Gastrocnemius medialis (tissue), 4 donors: ENCODE results near the gene PLCXD1. TPM values are rescaled to one million over a fixed set of nuclear protein-coding genes. Genes with fewer than 3 reads are reported as not detected.

Experiments used
- ATAC-seq, 2 donors: fragments of 150-250 bp; one replicate each; pipeline ENCODE4 v1.9.1; 2016
- DNase-seq, 2 donors: peaks; one replicate each; pipeline ENCODE4 v3.0.0-alpha.2; 2019
- H3K27ac ChIP-seq, 4 donors: fragments of 200-600 bp; sonication (generic); 1 replicate in 1 of 4; 2 replicates in 3 of 4; pipeline ENCODE4 v1.5.1; 2016 to 2018; ENCODE audit warnings: mild to moderate bottlenecking in 2 of 4, moderate library complexity in 1 of 4
- H3K27me3 ChIP-seq, 3 donors: fragments of 200-600 bp; sonication (generic) in 2 of 3; 1 replicate in 1 of 3; 2 replicates in 2 of 3; pipeline versions ENCODE4 v1.5.1 to v1.6.0; 2016 to 2019; ENCODE audit warnings: mild to moderate bottlenecking in 1 of 3, moderate library complexity in 1 of 3
- H3K36me3 ChIP-seq, 2 donors: fragments of 200-600 bp; sonication (generic) in 1 of 2; one replicate each; pipeline ENCODE4 v1.5.1; 2017 to 2018
- H3K4me1 ChIP-seq, 2 donors: fragments of 200-600 bp; sonication (generic) in 1 of 2; one replicate each; pipeline ENCODE4 v1.5.1; 2016 to 2017; ENCODE audit warnings: mild to moderate bottlenecking in 2 of 2
- H3K4me3 ChIP-seq, 4 donors: fragments of 200-600 bp; sonication (generic) in 3 of 4; 1 replicate in 1 of 4; 2 replicates in 3 of 4; pipeline ENCODE4 v1.5.1; 2016 to 2019; ENCODE audit warnings: mild to moderate bottlenecking in 2 of 4
- H3K9me3 ChIP-seq, 3 donors: fragments of 200-600 bp; sonication (generic) in 2 of 3; 1 replicate in 1 of 3; 2 replicates in 2 of 3; pipeline ENCODE4 v1.5.1; 2016 to 2019
- CTCF ChIP-seq, 5 experiments: fragments of 450-650 bp in 3 of 5; fragments of 200-600 bp in 2 of 5; sonication (generic) in 2 of 5; IDR thresholded peaks in 4 of 5; conservative IDR thresholded peaks in 1 of 5; 1 replicate in 4 of 5; 2 replicates in 1 of 5; pipeline ENCODE4 v1.5.1; 2016 to 2019; ENCODE audit warnings: antibody characterized with exemption in 5 of 5, mild to moderate bottlenecking in 3 of 5, moderate library complexity in 3 of 5
- POLR2A ChIP-seq, 2 donors: fragments of 450-650 bp; IDR thresholded peaks; one replicate each; pipeline ENCODE4 v1.6.1; 2017; ENCODE audit warnings: antibody characterized with exemption in 2 of 2, mild to moderate bottlenecking in 2 of 2, moderate library complexity in 2 of 2
- in situ Hi-C, 4 donors: fragments of 200-750 bp; cut with MboI; loops; one replicate each; pipeline versions ENCODE4 v1.15.0 to v1.8.0; 2017; ENCODE audit warnings: low sequenced_read_pairs in 4 of 4
- intact Hi-C: fragments of 100-400 bp; cut with DNase I; formaldehyde crosslinking; loops from one replicate; pipeline ENCODE4 v1.15.1; 2023; ENCODE audit warnings: low total_unique reads
- total RNA-seq, 4 donors: library from RNA; depleted of rRNA; stranded (reverse); fragments of >200 nt; gene quantifications; one replicate each; pipeline versions ENCODE4 v1.1.0 to v1.2.3, GENCODE V29; 2016

The PLCXD1 gene
- total RNA-seq, 4 donors from 2014 or later: 0.36 to 1.7 (median 0.66) TPM

- DNase-seq (no peak), ATAC-seq (no peak)
- no peak overlapping the region for H3K4me3 ChIP-seq
- peak overlapping the region in 2 of 4 donors; percentile 20 to 25 for H3K27ac ChIP-seq
- H3K4me1 ChIP-seq: no peaks in the 10 kb centered on the region
- peaks cover 0 to 15% of the 10 kb centered on the region in 2 donors for H3K36me3 ChIP-seq
- no peak for TF ChIP-seq CTCF (IDR thresholded peaks at IDR 0.05 in 4 of 5, conservative IDR thresholded peaks at IDR 0.05 in 1 of 5)
- TF ChIP-seq POLR2A (IDR thresholded peaks at IDR 0.05): no peak
- no peaks in the 10 kb centered on the region for H3K27me3 ChIP-seq
- no peaks in the 10 kb centered on the region for H3K9me3 ChIP-seq
- intact Hi-C loops: no loop called here
- in situ Hi-C loops: no loop called here
Measured at GRCh38 chrX:348461-349117, 67.4 kb downstream of the PLCXD1 start.

GRCh38 chrX:349196-349595 is 68.0 kb downstream of the PLCXD1 start:
- no peaks in the 10 kb centered on the region for H3K4me1 ChIP-seq
- H3K27me3 ChIP-seq: no peaks in the 10 kb centered on the region
- peaks cover 0 to 15% of the 10 kb centered on the region in 2 donors for H3K36me3 ChIP-seq
- no peak overlapping the region for H3K4me3 ChIP-seq
- intact Hi-C loops (no loop called here), in situ Hi-C loops (no loop called here)
- TF ChIP-seq CTCF (IDR thresholded peaks at IDR 0.05 in 4 of 5, conservative IDR thresholded peaks at IDR 0.05 in 1 of 5): no peak
- TF ChIP-seq POLR2A (IDR thresholded peaks at IDR 0.05): no peak
- H3K27ac ChIP-seq: peak overlapping the region in 2 of 4 donors; percentile 20 to 25
- ATAC-seq: no peak
- no peak for DNase-seq
- H3K9me3 ChIP-seq: no peaks in the 10 kb centered on the region

GRCh38 chrX:349702-350101 is 68.5 kb downstream of the PLCXD1 start:
- Histone ChIP-seq H3K4me1 (no peaks in the 10 kb centered on the region), H3K36me3 (peaks cover 0 to 13% of the 10 kb centered on the region in 2 donors), H3K4me3 (no peak overlapping the region), H3K27me3 (no peaks in the 10 kb centered on the region), H3K27ac (peak overlapping the region in 2 of 4 donors; percentile 46 to 65), H3K9me3 (no peaks in the 10 kb centered on the region)
- DNase-seq: peak in 1 of 2 donors; percentile 5
- TF ChIP-seq CTCF (IDR thresholded peaks at IDR 0.05 in 4 of 5, conservative IDR thresholded peaks at IDR 0.05 in 1 of 5) (no peak), POLR2A (IDR thresholded peaks at IDR 0.05) (no peak)
- intact Hi-C loops (no loop called here), in situ Hi-C loops (no loop called here)
- no peak for ATAC-seq

GRCh38 chrX:350148-350533 is 69.0 kb downstream of the PLCXD1 start:
- in situ Hi-C loops (no loop called here), intact Hi-C loops (no loop called here)
- no peaks in the 10 kb centered on the region for H3K27me3 ChIP-seq
- H3K36me3 ChIP-seq: peaks cover 0 to 9% of the 10 kb centered on the region in 2 donors
- DNase-seq (peak in 1 of 2 donors; percentile 11), ATAC-seq (no peak)
- H3K4me3 ChIP-seq: no peak overlapping the region
- peak overlapping the region in 2 of 4 donors; percentile 46 to 65 for H3K27ac ChIP-seq
- no peaks in the 10 kb centered on the region for H3K9me3 ChIP-seq
- H3K4me1 ChIP-seq: no peaks in the 10 kb centered on the region
- TF ChIP-seq POLR2A (IDR thresholded peaks at IDR 0.05) (no peak), CTCF (IDR thresholded peaks at IDR 0.05 in 4 of 5, conservative IDR thresholded peaks at IDR 0.05 in 1 of 5) (no peak)
